Measurements from ENCODE around the gene CNTD1.

Gene CNTD1

GRCh38 chr17:42804918-42805367 lies 6.3 kb downstream of the CNTD1 start:
- DNase-seq (ENCODE audit: low read depth): no peak
- no peak for TF ChIP-seq CTCF (conservative IDR thresholded peaks at IDR 0.05; ENCODE audit: control insufficient read depth, insufficient read depth, low read depth, low read length)
- no peak overlapping the region for H3K4me3 ChIP-seq (ENCODE audit: control insufficient read depth, low read depth, low read length)

DNA sequence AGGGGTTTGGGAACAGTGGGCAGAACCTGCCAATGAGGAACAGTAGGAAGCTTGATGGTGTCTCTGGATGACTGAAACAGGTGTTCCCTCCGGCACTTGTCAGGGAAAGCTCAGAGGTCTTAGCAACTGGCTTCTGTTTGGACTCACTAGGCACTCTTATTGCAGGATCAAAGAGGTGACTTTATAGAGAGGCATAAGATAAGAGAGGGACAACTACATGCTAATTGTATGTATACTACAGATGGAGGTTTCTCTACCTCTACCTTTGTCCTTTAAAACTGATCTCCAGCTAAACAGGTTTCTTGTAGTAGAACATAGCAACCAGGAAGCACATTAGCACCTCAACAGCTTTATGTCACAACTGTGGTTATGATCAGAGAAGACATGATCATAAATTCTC lies 7.6 kb downstream of the CNTD1 start:
- H3K4me3 ChIP-seq (ENCODE audit: control insufficient read depth, low read depth, low read length): no peak overlapping the region
- DNase-seq (ENCODE audit: low read depth): no peak
- no peak for TF ChIP-seq CTCF (conservative IDR thresholded peaks at IDR 0.05; ENCODE audit: control insufficient read depth, insufficient read depth, low read depth, low read length)

DNA sequence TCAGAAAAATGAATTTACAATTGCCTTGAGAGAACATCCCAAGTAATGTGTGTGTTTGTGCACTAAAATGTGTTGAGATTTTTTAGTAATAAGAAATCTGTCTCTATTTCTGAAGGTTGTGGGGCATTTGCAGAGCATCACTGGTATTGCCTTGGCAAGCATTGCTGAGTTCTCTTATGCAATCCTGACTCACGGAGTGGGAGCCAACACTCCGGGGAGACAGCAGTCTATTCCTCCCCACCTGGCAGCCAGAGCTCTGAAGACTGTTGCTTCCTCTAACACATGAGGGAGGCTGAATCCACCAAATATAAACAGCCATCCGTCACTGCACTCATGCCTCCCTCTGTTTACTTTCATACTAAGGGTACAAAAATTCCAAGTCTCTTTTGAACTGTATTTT lies 10.6 kb downstream of the CNTD1 start:
- H3K4me3 ChIP-seq (ENCODE audit: control insufficient read depth, low read depth, low read length): no peak overlapping the region
- no peak for TF ChIP-seq CTCF (conservative IDR thresholded peaks at IDR 0.05; ENCODE audit: control insufficient read depth, insufficient read depth, low read depth, low read length)
- DNase-seq (ENCODE audit: low read depth): peak; percentile 93

- peak; percentile 97 for DNase-seq (ENCODE audit: low read depth)
- H3K4me3 ChIP-seq (ENCODE audit: control insufficient read depth, low read depth, low read length): no peak overlapping the region
- TF ChIP-seq CTCF (conservative IDR thresholded peaks at IDR 0.05; ENCODE audit: control insufficient read depth, insufficient read depth, low read depth, low read length): no peak
These were observed 16.2 kb downstream of the CNTD1 start for GRCh38 chr17:42814633-42815399.

GRCh38 chr17:42817866-42818265 lies 19.2 kb downstream of the CNTD1 start:
- no peak for TF ChIP-seq CTCF (conservative IDR thresholded peaks at IDR 0.05; ENCODE audit: control insufficient read depth, insufficient read depth, low read depth, low read length)
- peak; percentile 70 for DNase-seq (ENCODE audit: low read depth)
- no peak overlapping the region for H3K4me3 ChIP-seq (ENCODE audit: control insufficient read depth, low read depth, low read length)

GRCh38 chr17:42818379-42818778 lies 19.7 kb downstream of the CNTD1 start:
- no peak overlapping the region for H3K4me3 ChIP-seq (ENCODE audit: control insufficient read depth, low read depth, low read length)
- DNase-seq (ENCODE audit: low read depth): peak; percentile 80
- TF ChIP-seq CTCF (conservative IDR thresholded peaks at IDR 0.05; ENCODE audit: control insufficient read depth, insufficient read depth, low read depth, low read length): no peak
